ENCODE data around the gene TRIP10.
A peak's percentile ranks its signal among the peaks of the same experiment; 100 is the strongest.

TRIP10 gene

DNA sequence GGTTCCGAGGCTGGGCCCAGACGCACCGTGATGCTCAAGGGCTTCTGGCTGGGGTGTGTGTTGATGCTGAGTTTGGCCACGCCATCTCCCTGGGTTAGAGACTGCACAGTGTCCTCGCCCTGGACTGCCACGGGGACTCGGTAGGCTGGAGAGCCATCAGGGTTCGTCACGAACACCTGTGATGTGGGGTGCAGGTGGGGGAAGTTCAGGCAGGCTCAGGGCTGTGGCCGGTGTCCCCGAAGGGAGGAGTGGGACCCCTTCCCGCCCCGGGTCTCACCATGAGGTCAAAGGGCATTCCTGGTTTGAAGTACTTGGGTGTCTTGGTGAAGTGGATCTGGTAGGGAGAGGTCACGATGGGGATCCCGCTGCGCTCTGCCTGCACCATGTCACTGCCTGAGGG, 27.2 kb upstream of the TRIP10 start:
- DNase-seq (ENCODE audit: low read depth in 2 of 2), result no peak

GRCh38 chr19:6712692-6713670, 26.5 kb upstream of the TRIP10 start:
- no peak for DNase-seq (ENCODE audit: low read depth in 2 of 2)

DNA sequence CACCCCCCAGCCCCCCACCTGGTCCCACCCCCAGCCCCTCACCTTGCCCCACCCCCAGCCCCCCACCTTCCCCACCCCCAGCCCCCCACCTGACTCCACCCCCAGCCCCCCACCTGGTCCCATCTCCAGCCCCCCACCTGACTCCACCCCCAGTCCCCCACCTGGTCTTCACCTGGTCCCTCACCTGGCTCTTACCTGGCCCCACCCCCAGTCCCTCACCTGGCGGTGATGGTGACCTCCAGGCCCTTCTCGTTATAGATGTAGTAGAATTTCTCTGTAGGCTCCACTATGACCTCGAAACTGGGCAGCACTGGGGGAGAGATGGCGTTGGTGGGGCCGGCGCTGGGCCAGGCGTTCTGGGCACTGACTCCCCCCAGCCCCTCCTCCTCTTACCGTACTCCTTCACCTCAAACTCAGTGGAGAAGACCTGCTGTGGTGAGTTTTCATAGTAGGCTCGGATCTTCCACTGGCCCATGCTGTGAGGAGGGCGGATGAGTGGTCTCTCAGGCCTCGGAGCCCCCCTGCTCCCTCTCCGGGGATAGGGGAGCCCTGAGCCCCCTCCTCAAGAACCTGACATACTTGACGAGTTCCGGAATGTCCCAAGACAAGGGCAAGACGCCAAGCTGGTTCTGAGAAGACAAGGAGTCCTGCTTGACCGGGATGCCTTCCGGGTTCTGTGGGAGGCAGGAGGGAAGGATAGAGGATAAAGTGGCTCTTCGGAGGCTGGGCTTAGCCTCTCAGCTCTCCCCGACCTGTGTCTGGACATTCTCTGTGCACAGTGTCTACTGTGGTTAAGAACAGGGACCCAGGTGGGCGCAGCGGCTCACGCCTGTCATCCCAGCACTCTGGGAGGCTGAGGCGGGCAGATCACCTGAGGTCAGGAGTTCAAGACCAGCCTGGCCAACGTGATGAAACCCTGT, 25.4 kb upstream of the TRIP10 start:
- no peak for DNase-seq (ENCODE audit: low read depth in 2 of 2)

- no peak for DNase-seq (ENCODE audit: low read depth in 2 of 2)
Observed at GRCh38 chr19:6714749-6715555, 24.5 kb upstream of the TRIP10 start.

DNA sequence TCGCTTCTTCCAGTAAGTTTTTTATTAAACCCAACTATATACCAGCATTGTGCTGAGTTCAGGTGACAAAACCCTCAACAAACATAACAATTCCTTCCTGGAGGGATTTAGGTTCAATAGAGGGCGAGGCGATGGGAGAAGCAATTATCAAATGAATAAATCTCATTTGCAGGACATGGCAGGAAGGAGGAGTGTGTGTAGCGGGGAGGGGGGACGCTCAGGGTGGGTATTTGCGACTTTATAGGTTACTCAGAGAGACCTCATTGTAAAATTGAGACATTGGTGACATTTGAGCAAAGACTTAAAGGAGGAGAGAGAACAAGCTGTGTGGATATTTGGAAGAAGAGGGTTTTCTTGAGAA, 22.9 kb upstream of the TRIP10 start:
- DNase-seq (ENCODE audit: low read depth in 2 of 2), result no peak

GRCh38 chr19:6717036-6717435, 22.4 kb upstream of the TRIP10 start:
- no peak for DNase-seq (ENCODE audit: low read depth in 2 of 2)

GRCh38 chr19:6717441-6717971, 22.0 kb upstream of the TRIP10 start:
- no peak for DNase-seq (ENCODE audit: low read depth in 2 of 2)

GRCh38 chr19:6718111-6718740, 21.3 kb upstream of the TRIP10 start:
- DNase-seq (ENCODE audit: low read depth in 2 of 2), result no peak

- DNase-seq (ENCODE audit: low read depth in 2 of 2), result peak in 1 of 2 donors; percentile 24
Observed at GRCh38 chr19:6718741-6719539, 20.5 kb upstream of the TRIP10 start.

DNA sequence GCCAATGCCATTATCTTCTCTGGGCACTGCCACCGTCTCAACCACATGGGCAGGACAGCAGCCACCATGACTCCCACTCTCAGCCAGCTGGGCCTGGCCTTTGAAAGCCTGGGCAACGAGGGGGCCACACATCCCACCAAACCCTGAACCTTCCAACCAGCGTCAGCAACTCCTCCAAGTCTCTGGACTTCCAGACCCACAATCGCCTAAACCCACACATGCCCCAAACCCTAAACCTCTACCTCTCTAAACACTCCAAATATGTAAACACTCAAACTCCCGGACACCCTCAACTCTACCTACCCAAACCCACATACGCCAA, 20.0 kb upstream of the TRIP10 start:
- no peak for DNase-seq (ENCODE audit: low read depth in 2 of 2)

GRCh38 chr19:6719992-6720368, 19.5 kb upstream of the TRIP10 start:
- DNase-seq (ENCODE audit: low read depth in 2 of 2), result no peak

DNA sequence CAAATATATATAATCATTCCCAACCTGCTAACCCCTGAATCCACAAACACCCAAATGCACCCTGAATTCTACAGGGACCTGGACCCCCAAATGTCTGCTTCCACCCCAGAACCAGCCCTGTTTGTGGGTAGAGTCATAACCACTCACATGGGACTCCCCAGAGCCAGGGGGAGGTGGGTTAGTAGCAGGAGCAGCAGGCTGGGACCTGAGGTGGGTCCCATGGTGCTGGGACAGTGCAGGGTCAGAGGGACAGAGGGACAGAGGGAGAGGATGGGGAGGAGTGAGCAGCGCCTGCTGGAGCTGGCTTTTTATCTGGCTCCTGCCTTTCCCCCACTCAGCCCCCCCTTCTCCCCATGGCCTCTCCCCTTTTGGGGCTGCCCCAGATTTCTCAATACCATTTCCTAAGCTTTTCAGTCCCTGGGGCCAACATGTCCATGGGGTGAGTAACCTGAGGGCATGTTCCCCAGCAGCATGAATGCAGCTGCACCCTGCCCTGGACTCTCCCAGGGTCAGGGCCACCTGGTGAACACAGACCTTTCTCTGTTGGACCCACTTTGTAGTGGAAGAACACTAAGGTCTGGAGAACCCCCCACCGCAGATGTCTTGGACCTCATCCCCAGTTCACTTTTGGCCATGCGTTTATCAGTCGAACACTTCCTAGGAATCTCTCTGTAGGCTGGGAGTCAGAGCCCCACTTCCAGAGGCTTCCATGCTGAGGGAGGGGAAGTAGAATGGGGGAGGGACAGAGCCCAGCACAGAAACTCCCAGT, 18.9 kb upstream of the TRIP10 start, which contains the start of gene C3:
TSS of gene C3 (minus strand) at position 282 of the 769 bp plus-strand sequence. CDS start at position 221, 61 bp downstream.
- DNase-seq (ENCODE audit: low read depth in 2 of 2), result no peak

DNA sequence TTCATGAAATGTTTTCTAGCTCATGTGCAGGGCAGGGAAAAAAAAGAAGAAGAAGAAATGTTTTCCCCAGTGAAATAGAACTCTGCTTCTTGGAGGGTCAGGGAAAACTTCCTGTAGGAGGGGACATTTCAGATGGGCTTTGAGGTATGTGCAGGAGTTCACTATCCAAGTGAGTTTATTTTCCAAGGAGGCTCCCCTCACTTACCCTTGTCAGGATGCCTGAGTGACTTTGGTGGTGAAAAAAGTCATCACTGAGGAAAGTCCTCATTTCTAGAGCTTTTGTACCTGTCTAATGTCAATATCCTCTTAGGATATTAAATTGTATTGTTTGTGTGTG, 18.4 kb upstream of the TRIP10 start:
- no peak for DNase-seq (ENCODE audit: low read depth in 2 of 2)

- no peak for DNase-seq (ENCODE audit: low read depth in 2 of 2)
Observed at GRCh38 chr19:6721773-6722172, 17.7 kb upstream of the TRIP10 start.

- no peak for DNase-seq (ENCODE audit: low read depth in 2 of 2)
Observed at GRCh38 chr19:6723108-6723618, 16.3 kb upstream of the TRIP10 start.

- no peak for DNase-seq (ENCODE audit: low read depth in 2 of 2)
Observed at GRCh38 chr19:6723738-6724137, 15.7 kb upstream of the TRIP10 start.

DNA sequence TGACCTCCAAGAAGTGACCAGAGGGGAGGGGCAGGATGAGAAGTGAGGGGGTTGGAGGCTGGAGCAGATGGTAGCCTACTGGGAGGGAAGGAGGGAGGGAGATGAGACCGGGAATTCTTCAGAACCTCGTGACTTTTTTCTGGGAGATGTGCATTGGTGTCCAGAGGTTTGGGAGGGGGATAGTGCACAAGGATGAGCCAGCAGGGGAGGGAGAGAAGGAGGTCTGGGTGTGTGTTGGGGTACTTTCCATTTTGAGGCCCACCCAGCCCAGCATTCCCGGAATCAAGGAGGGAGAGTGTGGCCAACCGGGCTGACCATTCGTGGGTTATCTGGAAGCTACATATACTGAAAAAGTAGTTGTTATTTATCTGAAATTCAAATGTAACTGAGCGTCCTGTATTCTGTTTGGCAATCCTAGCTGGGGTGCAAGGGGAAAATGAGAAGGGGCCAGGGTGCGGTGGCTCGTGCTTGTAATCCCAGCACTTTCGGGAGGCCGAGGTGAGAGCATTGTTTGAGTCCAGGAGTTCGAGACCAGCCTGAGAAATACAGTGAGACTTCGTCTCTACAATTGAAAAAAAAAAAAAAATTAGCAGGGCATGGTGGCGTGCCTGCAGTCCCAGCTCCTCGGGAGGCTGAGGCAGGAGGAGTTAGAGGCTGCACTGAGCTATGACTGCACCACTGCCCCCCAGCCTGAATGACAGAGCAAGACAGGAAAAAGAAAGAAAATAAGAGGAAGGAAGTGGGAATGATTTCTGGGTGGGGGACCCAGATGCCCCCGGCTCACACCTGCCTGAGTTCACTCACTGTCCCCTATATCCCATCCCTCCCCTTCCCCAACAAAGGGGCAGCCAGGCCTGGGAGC, 14.6 kb upstream of the TRIP10 start:
- no peak for DNase-seq (ENCODE audit: low read depth in 2 of 2)

DNA sequence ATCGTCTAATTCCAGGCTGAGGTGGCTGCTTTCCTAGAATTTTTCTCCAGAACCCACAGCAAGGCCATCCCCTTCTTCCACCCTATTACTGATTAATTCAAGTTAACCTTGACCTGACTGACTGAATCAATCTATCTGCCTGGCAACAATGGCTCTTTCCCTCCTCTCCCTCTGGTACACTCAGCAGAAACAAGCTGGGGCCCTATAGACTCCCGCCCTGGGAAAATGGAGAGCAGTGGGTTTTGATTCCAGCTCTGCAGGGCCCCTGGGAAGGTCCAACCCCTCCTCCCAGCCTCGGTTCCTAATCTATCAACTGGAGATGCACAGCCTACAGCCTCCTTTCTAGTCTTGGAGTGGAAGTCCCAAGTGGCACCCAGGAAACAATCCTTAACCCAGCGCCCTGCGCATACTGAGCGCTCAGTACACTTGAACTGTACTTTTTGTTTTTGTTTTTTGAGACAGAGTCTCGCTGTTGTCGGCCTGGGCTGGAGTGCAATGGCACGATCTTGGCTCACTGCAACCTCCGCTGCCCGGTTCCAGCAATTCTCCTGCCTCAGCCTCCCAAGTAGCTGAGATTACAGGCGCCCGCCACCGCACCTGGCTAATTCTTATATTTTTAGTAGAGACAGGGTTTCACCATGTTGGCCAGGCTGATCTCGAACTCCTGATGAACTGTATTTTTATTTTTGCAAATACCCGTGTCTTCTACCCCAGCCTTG, 13.8 kb upstream of the TRIP10 start:
- DNase-seq (ENCODE audit: low read depth in 2 of 2), result no peak

All from stimulated activated CD4-positive, alpha-beta T cell treated with anti-CD3 and anti-CD28 coated beads, Interleukin-4, amount 100 ng/mL, for 48 hours (primary cell).